Tibial nerve (tissue), 4 donors: ENCODE data around the gene ACTA1. TPM values are rescaled to one million over a fixed set of nuclear protein-coding genes. Genes with fewer than 3 reads are reported as not detected.
A peak's percentile ranks its signal among the peaks of the same experiment; 100 is the strongest.

ENCODE experiments used
- DNase-seq, 2 donors: peaks; one replicate each; pipeline ENCODE4 v3.0.0-alpha.2; 2019; ENCODE audit warnings: low spot score in 2 of 2
- H3K27ac ChIP-seq, 4 donors: fragments of 200-600 bp; sonication (generic) in 3 of 4; one replicate each; pipeline ENCODE4 v1.5.1; 2017 to 2019; ENCODE audit warnings: mild to moderate bottlenecking in 1 of 4
- H3K27me3 ChIP-seq, 2 donors: fragments of 200-600 bp; sonication (generic) in 1 of 2; one replicate each; pipeline versions ENCODE4 v1.5.1 to v1.6.0; 2017 to 2019
- H3K36me3 ChIP-seq, 3 donors: fragments of 200-600 bp; sonication (generic); one replicate each; pipeline ENCODE4 v1.5.1; 2018 to 2019
- H3K4me1 ChIP-seq, 4 donors: fragments of 200-600 bp; sonication (generic) in 3 of 4; one replicate each; pipeline ENCODE4 v1.5.1; 2017 to 2019
- H3K4me3 ChIP-seq, 4 donors: fragments of 200-600 bp; sonication (generic) in 3 of 4; one replicate each; pipeline ENCODE4 v1.5.1; 2017 to 2019; ENCODE audit warnings: mild to moderate bottlenecking in 1 of 4, moderate library complexity in 1 of 4
- H3K9me3 ChIP-seq, 4 donors: fragments of 200-600 bp; sonication (generic) in 3 of 4; one replicate each; pipeline ENCODE4 v1.5.1; 2017 to 2019
- CTCF ChIP-seq, 5 experiments: fragments of 200-600 bp in 3 of 5; fragments of 450-650 bp in 2 of 5; sonication (generic) in 3 of 5; IDR thresholded peaks; one replicate each; pipeline ENCODE4 v1.5.1; 2016 to 2019; ENCODE audit warnings: antibody characterized with exemption in 5 of 5, mild to moderate bottlenecking in 3 of 5, moderate library complexity in 2 of 5
- EP300 ChIP-seq, 2 donors: sonication (generic); formaldehyde crosslinking; IDR thresholded peaks; one replicate each; pipeline ENCODE4 v1.6.1; 2017; ENCODE audit warnings: antibody characterized with exemption in 2 of 2, mild to moderate bottlenecking in 1 of 2
- POLR2A ChIP-seq, 2 donors: fragments of 450-650 bp; IDR thresholded peaks; one replicate each; pipeline ENCODE4 v1.6.1; 2017; ENCODE audit warnings: antibody characterized with exemption in 2 of 2, mild to moderate bottlenecking in 2 of 2, moderate library complexity in 2 of 2
- WGBS, 2 donors: methylation state at CpG; one replicate each; pipeline ENCODE4 v1.1.5; 2018; 5-methylcytosine and 5-hydroxymethylcytosine counted together
- total RNA-seq, 4 donors: library from RNA; depleted of rRNA; stranded (reverse); fragments of >200 nt; gene quantifications; one replicate each; pipeline ENCODE4 v1.1.0, GENCODE V29; 2016

ACTA1 gene
- total RNA-seq, 4 donors from 2014 or later = 0.39 to 1.0 TPM; not detected in 2

GRCh38 chr1:229452956-229453801, 19.3 kb upstream of the ACTA1 start:
- no peak for DNase-seq
- Histone ChIP-seq H3K27ac (no peak overlapping the region), H3K36me3 (peaks cover 0 to 68% (median 5%) of the 10 kb centered on the region in 3 donors), H3K4me1 (peaks cover 0 to under 1% (median 0%) of the 10 kb centered on the region in 4 donors), H3K9me3 (no peaks in the 10 kb centered on the region), H3K4me3 (no peak overlapping the region), H3K27me3 (no peaks in the 10 kb centered on the region)
- TF ChIP-seq CTCF (IDR thresholded peaks at IDR 0.05) = peak in 3 of 5 experiments; percentile 16 to 51 (median 20)
- no peak for TF ChIP-seq EP300 (IDR thresholded peaks at IDR 0.05)
- WGBS, 2 donors = 82 to 84% methylated on average over 5 of the region's 5 CpGs

- 28 to 37% methylated on average over 2 of the region's 2 CpGs for WGBS, 2 donors
- Histone ChIP-seq H3K36me3 (peaks cover 0 to 45% (median 5%) of the 10 kb centered on the region in 3 donors), H3K9me3 (no peaks in the 10 kb centered on the region), H3K27ac (peak overlapping the region; percentile 34 to 82 (median 76)), H3K4me3 (peak overlapping the region in 1 of 4 donors; percentile 10), H3K27me3 (no peaks in the 10 kb centered on the region), H3K4me1 (peaks cover 0 to 10% (median 4%) of the 10 kb centered on the region in 4 donors)
- TF ChIP-seq EP300 (IDR thresholded peaks at IDR 0.05) (no peak), CTCF (IDR thresholded peaks at IDR 0.05) (no peak), POLR2A (IDR thresholded peaks at IDR 0.05) (no peak)
- no peak for DNase-seq
Measured at GRCh38 chr1:229448845-229449244, 15.0 kb upstream of the ACTA1 start.

GRCh38 chr1:229448354-229448753, 14.5 kb upstream of the ACTA1 start:
- H3K4me3 ChIP-seq = peak overlapping the region in 1 of 4 donors; percentile 10
- TF ChIP-seq EP300 (IDR thresholded peaks at IDR 0.05) (peak in 1 of 2 donors; percentile 57), POLR2A (IDR thresholded peaks at IDR 0.05) (no peak)
- no peaks in the 10 kb centered on the region for H3K27me3 ChIP-seq
- peaks cover 0 to 48% (median 5%) of the 10 kb centered on the region in 3 donors for H3K36me3 ChIP-seq
- peak overlapping the region; percentile 34 to 82 (median 76) for H3K27ac ChIP-seq
- no peaks in the 10 kb centered on the region for H3K9me3 ChIP-seq
- WGBS, 2 donors = 46% methylated on average over 7 of the region's 7 CpGs
- no peak for DNase-seq
- H3K4me1 ChIP-seq = peaks cover 0 to 10% (median 4%) of the 10 kb centered on the region in 4 donors

GRCh38 chr1:229447809-229448252, 13.9 kb upstream of the ACTA1 start:
- no peak overlapping the region for H3K4me3 ChIP-seq
- peak overlapping the region in 3 of 4 donors; percentile 67 to 82 (median 82) for H3K27ac ChIP-seq
- WGBS, 2 donors = 86% methylated on average over 11 of the region's 11 CpGs
- TF ChIP-seq POLR2A (IDR thresholded peaks at IDR 0.05) = no peak
- no peak for TF ChIP-seq CTCF (IDR thresholded peaks at IDR 0.05)
- no peak for TF ChIP-seq EP300 (IDR thresholded peaks at IDR 0.05)
- H3K36me3 ChIP-seq = peaks cover 0 to 54% (median 5%) of the 10 kb centered on the region in 3 donors
- DNase-seq = no peak
- no peaks in the 10 kb centered on the region for H3K9me3 ChIP-seq
- peaks cover 0 to 10% (median 4%) of the 10 kb centered on the region in 4 donors for H3K4me1 ChIP-seq
- H3K27me3 ChIP-seq = no peaks in the 10 kb centered on the region

- Histone ChIP-seq H3K36me3 (peaks cover 0 to 58% (median 4%) of the 10 kb centered on the region in 3 donors), H3K4me3 (no peak overlapping the region), H3K4me1 (peaks cover 0 to 10% (median 4%) of the 10 kb centered on the region in 4 donors), H3K27me3 (no peaks in the 10 kb centered on the region), H3K9me3 (no peaks in the 10 kb centered on the region), H3K27ac (no peak overlapping the region)
- TF ChIP-seq CTCF (IDR thresholded peaks at IDR 0.05) (no peak), EP300 (IDR thresholded peaks at IDR 0.05) (no peak), POLR2A (IDR thresholded peaks at IDR 0.05) (no peak)
- 89 to 92% methylated on average over 4 of the region's 4 CpGs for WGBS, 2 donors
- DNase-seq = no peak
Measured at GRCh38 chr1:229445828-229446227, 11.9 kb upstream of the ACTA1 start.
